Raji (cell line): Measurements from ENCODE around the gene FAN1.

Source experiments
- POLR2A ChIP-seq: IDR thresholded peaks from 2 replicates; pipeline ENCODE4 v1.6.1; 2011; ENCODE audit warnings: low read depth, low read length, control low read depth; ENCODE audit not compliant: insufficient read depth

Gene FAN1

GRCh38 chr15:30906366-30906765, 2.7 kb downstream of the FAN1 start:
- TF ChIP-seq POLR2A, result no peak

GRCh38 chr15:30913761-30914160, 10.0 kb downstream of the FAN1 start:
- no peak for TF ChIP-seq POLR2A

DNA sequence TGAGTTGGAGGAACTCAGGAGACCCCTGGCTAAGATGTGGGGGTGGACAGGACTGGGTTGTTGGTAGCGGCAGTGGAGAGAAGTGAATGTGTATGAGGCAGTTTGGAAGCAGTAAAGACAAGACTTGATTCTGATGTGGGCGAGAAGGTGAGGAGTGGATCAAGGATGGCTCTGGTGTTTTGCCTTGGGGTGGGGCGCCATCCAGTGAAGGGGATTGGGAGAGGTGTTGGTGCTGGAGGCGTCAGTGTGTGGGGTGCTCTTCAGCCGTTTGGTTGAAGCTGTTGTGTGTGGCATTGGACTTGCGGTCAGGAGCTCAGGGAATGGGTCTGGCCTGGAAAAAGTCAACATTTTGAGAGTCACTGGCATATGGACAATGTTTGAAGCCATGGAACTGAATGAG, 13.3 kb downstream of the FAN1 start:
- no peak for TF ChIP-seq POLR2A

GRCh38 chr15:30917675-30918074, 14.0 kb downstream of the FAN1 start:
- no peak for TF ChIP-seq POLR2A

DNA sequence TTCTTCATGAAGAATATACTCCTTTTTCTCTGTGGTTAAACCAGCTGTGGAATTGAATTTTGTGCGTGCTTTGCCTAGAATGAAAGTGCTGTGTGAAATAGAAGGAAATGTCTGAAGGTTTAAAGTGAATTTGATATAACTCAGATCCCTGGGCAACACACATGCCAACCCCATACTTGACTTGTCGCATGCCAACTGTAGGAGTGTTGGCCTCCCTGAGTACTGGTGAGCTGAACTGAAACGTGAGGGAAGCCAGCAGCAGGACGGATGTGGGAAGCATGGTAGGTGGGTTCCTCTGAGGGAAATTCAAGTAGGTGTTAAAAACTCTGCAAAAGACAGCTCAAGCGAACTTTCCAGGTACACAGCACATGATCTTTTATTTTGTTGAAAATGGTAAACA, 14.7 kb downstream of the FAN1 start:
- TF ChIP-seq POLR2A, result no peak

GRCh38 chr15:30919877-30920550, 16.3 kb downstream of the FAN1 start:
- TF ChIP-seq POLR2A, result no peak

- TF ChIP-seq POLR2A, result no peak
Measured at GRCh38 chr15:30921106-30921505, 17.4 kb downstream of the FAN1 start.

GRCh38 chr15:30921781-30922479, 18.2 kb downstream of the FAN1 start:
- no peak for TF ChIP-seq POLR2A

DNA sequence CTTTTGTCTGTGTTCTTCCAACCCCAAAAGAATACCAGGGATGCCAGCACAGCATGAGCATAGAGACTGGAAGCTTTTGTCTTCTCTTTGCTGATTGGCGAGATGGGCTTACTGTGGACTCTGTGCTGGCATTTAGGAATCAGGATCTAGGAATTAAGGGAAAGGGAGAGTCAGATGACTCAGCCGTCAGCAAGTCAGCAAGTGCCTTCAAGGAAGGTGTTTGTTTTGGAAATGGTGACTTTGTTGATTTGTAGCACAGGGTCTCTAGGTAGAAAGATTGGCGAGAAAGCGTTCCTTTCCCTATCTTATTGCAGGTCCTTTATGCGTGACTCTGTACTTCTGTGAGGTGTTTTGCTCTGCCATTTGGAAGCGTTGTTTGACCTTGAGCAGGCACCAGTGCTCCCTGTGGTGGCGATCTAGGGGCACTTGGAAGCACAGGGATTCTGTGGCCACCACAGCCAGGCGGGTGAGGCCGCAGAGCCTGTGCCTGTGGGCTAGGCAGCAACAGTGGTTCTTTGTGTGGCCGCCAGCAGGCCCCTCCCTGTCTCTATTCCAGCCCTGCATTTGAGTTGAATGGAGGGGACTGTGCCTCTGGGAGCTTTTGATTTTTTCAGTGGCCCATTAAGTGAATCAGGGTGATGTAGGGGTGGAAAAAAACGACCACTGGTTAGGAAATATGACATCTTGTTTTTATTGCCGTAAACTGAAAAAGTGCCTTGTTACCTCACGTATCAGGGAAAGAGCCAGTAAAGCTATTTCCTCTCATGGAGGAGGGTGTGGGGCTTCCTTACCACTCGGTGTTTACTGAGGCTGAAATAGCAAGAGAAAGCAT, 19.0 kb downstream of the FAN1 start:
- TF ChIP-seq POLR2A, result no peak

- no peak for TF ChIP-seq POLR2A
Measured at GRCh38 chr15:30923429-30923828, 19.7 kb downstream of the FAN1 start.

- TF ChIP-seq POLR2A, result no peak
Measured at GRCh38 chr15:30924353-30924752, 20.6 kb downstream of the FAN1 start.

DNA sequence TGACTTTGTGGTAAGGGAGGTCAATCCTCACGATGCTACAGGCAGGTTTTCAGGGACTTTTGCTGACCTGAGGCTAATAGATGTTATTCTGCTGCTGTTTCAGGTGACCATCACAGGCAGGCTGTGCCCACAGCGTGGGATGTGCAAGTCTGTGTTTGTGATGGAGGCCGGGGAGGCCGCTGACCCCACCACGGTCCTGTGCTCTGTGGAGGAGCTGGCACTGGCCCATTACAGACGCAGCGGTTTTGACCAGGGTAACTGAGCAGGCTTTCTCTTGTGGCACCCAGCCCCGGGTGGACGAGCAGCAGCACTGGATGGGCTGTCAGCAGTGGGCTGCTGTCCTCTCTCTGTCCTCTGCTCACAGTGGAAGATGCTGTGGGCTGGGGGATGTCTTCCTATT, 22.0 kb downstream of the FAN1 start:
- TF ChIP-seq POLR2A, result no peak

DNA sequence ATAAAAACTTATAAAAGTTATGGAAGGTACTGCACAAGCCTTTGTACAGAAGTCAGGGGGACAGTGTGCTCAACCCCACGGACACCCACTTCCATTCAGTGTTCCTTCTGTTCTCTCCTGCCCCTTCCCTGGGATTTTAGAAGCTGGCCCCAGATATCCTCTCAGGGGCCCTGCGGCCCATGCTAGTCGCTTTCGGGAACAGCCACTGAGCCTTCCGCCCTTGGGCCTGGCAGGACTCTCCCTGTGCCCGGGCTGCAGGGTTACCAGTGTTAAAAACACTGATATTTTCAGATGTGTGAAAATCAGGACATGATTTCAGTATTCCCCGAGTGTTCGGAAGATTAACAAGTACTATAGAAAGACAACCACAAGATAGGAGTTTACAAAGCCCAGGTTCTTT, 22.4 kb downstream of the FAN1 start:
- TF ChIP-seq POLR2A, result no peak

GRCh38 chr15:30927148-30927761, 23.5 kb downstream of the FAN1 start:
- no peak for TF ChIP-seq POLR2A

DNA sequence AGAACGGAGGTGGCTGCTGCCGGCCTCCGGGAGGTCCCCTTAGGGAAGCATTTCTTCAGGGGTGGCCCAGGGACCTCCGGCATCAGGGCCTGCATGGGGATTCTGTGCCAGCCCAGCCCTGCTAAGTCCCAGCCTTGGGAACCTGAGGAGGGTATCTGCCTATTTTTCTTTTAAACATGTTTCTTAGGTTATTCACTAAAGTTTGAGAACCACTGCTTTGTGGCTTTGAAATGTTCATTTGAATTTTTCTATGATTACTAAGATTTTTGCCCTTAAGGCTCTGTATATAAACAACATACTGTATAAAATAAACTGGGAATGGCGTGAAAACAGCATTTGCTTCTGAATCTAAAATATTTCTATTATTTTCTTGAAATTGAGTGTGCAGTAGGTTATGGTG, 24.4 kb downstream of the FAN1 start:
- no peak for TF ChIP-seq POLR2A
